NCI-H187 (cell line): ENCODE data around the gene NPRL2.

Source experiments
- DNase-seq, 2 experiments: peaks; one replicate each; lab custom pipeline; 2025; lab: John Stamatoyannopoulos, UW

The NPRL2 gene

DNA sequence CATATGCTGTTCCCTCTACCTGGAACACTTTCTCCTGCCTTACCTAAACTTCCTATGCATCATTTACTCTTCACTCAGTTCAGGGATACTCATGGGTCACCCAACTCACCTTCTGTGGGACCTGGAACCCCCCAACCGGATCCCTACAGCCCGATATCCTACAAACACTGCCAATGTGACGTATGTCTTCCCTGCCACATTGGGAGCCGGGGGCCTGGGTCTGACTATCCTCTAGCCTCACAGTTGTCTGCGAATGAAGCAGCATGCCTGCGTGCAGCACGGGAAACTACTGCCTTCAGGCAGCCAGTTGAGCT lies 405 bp downstream of the NPRL2 start:
- DNase-seq: no peak

DNA sequence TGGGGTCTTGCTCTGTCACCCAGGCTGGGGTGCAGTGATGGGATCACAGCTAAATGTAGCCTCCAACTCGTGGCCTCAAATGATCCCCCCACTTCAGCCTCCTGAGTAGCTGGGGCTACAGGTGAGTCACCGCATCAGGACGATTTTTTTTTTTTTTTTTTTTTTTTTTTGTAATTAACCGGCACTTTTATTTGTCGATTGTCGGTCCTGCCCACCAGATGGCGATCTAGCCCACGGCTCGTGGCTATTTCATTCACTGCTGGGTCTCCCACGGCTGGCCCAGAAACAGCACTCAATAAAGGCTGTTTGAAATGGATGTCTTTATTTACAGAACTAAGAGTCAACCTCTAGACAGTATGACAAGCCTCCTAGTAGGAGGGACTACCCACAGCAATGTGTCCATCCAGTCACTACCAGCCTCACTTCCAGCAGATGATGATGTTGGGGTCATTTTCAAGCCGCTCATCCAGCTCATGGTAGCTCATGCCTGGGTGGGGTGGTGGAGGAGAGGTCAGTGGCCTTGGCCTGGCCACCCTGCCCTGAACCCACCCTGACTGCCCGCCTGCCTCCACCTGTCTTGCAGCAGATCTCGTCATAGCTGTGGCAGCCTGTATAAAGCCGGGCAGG lies 3.3 kb downstream of the NPRL2 start:
- no peak for DNase-seq

DNA sequence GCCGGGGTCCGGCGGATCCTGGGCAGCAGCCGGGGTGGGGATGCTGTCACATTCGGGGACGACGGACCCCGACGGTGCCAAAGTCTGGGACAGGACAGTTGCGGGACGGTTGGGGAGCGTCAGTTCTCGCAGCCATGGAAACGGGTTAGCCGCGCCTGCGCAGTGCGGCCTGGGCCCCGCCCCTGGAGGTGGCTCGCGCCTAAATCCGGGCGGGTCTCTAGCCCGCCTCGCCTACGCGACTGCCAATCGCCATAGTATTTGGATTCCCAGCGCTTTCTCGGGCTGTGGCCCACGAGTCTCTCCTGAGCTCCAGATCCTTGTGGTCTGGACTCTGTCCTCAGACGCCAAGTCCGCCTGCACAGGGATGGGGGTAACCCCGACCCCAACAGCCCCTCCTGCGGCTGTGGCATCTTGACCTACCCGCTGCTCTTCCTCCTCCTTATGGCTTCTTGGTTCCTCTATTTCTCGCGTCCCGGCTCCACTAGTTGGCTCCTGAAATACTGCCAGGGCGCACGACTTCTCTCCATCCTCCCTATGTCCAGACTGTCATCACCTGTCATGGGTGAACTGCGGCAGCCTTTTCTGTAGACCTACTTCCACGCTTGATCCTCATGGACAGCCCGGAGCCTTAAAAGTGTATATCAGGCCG lies 4.9 kb downstream of the NPRL2 start, which contains the start of gene ZMYND10:
Gene ZMYND10 (minus strand): TSS at position 147 of the 649 bp plus-strand sequence. CDS start 153 bp downstream, outside the sequence.
- peak; percentile 25 to 32 for DNase-seq

DNA sequence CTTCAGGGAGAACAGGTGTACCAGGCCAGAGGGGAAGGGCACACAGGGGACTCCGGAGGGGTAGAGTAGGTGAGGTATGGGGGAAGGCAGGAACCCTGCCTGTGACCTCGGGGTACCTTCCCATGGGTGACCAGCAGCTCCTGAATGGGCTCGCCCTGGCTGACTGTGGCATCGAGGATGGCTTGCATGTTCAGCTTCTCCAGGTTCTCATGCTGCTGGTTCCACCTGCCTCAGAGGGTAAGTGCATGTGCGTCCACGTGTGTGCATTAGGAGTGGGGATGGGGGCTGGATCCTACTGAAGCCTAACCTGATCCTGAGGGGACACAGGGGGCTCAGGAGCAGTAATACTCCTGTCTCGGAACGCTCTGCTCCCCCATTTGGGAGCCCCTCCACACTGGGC lies 5.6 kb downstream of the NPRL2 start:
- no peak for DNase-seq

DNA sequence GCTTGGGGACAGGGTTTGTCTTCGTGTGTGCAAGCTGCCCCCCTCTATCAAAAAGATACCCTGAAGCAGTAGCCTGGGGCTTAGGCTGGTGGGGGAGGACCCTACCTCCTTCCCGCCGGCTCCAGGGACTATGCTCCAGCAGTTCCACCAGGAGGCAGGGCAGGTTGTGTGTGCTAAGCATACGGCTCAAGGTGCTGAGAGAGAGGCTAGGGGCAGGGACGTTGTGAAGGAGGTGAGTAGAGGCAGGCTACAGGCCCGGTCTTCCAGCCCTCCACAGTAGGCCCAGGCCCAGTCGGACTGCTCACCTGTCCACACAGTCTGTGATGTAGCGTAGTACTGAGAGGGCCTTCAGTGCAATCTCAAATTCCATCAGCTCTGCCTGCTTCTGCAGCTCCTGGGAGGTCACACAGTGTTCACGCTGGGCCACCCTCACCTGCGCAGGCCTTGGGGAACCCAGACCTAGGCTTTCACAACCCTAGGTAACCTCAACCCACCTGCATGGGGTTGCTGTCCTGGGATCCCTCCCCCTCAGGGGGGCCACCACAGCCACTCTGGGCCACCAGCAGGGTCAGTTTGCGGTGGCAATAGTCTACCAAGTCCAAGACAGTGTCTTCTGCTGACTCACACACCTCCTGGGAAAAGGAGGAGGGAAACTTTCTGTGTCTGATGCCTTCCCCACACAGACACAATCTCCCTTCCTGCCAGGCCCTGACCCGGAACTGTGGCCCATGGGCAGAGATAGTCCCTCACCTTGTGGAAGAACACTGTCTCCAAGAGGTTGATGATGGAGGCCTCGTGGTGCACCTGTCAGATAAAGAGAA lies 7.6 kb downstream of the NPRL2 start:
- DNase-seq: no peak

DNA sequence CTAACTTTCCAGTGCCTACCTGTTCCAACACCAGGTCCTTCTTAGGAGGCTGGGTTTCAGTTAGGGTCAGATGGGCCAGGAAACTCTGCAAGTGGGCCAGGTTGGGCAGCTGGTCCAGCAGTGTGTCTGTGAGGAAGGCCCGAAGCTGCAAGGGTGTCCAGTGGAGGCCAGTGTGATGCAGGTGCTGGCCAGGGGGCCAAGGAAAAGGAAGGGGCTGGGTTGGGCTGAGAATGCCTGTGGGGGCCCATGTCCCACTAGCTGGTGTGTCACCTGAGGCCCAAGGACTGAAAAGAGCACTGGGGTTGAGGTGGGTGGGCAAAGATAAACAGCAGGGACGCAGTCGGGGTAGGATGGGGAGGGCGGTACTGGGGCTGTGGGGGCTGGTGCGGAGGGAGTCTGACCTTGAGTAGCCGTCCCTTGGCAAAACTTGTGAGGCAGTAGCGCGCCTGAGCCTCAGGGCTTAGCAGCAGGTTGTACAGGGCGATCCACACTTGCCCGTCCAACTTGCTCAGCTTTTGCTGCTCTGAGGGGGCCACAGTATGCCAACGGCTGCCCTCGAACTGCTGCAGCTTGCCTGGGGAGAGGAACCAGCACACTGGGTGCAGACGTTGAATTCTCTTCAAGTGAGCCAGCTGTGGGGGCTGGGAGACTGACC lies 8.5 kb downstream of the NPRL2 start:
- DNase-seq: no peak

DNA sequence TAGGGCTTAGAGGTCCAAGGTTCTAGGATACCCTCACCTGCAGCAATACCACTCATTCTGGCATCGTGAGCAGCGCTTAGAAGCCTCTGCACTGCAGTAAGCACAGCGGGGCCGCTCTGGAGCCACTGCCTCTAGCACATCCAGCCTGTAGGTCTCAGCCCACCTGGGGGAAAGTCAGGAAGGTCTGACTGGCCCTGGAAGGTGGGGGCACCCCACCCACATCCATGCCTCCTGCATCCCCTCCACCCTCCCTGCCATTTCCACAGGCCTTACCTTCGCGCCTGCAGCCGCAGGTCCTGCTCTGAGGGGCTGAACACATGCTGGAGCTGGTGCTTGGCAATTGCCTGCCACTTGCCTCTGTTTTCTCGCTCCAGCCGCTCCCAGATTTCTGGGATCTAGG lies 9.0 kb downstream of the NPRL2 start:
- no peak for DNase-seq

DNA sequence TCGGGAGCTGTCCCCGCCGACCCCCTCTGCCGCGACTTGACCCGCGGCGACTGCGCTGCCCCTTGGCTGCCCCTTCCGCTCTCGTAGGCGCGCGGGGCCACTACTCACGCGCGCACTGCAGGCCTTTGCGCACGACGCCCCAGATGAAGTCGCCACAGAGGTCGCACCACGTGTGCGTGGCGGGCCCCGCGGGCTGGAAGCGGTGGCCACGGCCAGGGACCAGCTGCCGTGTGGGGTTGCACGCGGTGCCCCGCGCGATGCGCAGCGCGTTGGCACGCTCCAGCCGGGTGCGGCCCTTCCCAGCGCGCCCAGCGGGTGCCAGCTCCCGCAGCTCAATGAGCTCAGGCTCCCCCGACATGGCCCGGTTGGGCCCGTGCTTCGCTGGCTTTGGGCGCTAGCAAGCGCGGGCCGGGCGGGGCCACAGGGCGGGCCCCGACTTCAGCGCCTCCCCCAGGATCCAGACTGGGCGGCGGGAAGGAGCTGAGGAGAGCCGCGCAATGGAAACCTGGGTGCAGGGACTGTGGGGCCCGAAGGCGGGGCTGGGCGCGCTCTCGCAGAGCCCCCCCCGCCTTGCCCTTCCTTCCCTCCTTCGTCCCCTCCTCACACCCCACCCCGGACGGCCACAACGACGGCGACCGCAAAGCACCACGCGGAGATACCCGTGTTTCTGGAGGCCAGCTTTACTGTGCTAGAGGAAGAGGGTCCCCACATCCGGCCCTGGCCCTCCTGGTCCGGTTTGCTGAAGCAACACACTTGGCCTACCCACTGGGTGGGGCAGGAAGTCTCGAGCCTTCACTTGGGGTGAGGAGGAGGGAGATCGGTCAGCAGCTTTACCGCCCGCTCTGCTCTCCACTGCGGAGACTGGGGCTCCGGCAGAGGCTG lies 9.9 kb downstream of the NPRL2 start, which contains the start of gene RASSF1:
Gene RASSF1 (minus strand): TSS at position 389 of the 882 bp plus-strand sequence. CDS start 31 bp downstream, at position 358.
- no peak for DNase-seq

DNA sequence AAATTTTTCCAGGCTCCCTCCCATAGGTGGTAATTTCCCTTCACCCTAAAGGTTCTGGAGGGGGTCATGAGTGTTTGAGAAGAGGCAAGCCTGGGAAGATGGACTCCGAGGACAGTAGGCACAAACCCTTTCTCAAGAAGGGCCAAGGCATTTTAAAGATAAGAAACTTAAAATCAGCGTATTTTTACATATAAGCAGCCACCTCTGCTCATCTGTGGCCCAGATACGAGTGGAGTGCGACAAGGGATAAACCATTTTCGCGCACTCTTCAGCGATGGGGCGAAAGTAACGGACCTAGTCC lies 10.5 kb downstream of the NPRL2 start:
- DNase-seq: no peak

DNA sequence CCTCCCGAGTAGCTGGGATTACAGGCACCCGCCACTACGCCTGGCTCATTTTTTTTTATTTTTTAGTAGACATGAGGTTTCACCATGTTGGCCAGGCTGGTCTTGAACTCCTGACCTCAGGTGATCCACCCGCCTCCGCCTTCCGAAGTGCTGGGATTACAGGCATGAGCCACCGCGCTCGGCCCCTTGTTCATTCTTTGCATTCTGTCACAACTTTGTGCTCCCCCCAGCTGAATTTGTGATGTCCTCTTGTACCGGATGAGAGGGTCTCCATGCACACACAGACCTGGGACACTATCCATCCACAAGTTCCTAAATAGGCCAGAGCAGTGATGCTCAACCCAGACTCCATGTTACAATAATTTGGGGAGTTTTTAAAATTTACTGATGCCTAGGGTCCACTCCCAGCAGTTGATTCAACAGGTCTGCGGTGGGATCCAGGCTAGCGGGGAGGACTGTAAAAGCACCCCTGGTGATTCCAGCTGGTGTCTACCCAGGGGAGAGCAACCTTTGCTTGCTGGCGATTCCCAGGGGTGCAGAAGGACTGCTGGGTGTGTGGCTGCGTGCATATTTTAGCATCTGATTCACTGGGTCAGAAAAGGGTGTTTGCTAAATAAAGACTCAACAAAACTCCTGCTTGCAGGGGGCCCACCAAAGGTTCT lies 11.0 kb downstream of the NPRL2 start:
- DNase-seq: no peak

DNA sequence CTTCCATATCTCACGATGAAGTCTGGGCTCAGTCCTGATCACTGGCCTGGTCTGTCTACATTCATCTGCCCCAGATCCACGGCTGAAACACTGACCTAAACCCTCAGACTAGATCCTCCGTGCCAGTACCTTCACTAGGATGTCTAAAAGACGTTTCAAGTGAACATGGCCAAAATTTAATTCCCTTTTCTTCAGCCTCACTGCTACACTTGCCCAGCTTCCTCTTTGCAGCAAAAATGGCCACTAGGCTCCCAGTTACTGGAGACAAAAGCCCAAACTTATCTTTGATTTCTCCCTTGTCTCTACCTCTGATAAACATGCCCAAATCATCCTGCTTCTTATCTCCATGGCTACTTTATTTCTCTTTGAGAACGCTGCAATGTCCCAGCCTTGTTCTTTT lies 11.6 kb downstream of the NPRL2 start:
- DNase-seq: no peak

DNA sequence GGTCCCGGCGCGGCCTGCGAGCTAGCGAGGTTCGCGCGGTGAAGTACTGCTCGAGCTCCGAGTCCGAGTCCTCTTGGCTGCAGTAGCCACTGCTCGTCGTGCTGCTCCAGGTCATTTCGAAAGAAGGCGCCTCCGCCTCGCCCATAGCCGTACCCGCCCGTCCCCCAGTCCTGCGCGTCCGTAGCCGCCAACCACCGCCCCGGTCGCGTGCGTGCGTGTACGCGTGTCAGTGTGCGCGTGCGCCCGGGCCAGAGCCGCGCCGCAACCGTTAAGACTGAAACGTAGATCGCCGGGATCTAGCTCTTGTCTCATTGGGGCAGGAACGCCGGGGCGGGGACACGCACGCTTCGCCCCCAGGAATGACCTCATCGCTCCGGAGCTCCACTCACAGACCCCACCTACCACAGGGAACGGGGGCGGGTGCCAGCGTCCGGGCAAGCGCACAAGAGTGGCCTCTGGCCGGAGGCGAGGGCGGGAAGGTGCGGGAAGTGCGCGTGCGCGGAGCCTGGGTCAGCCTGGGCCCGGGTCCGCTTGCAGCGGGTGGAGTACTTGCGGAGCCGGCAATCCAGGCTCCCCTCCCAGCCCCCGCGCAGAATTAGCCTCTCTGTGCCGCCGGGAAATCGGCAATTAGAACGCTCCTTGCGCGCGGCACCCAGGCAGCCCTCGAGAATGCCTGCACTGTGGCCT lies 13.3 kb downstream of the NPRL2 start:
- peak; percentile 56 to 91 for DNase-seq

DNA sequence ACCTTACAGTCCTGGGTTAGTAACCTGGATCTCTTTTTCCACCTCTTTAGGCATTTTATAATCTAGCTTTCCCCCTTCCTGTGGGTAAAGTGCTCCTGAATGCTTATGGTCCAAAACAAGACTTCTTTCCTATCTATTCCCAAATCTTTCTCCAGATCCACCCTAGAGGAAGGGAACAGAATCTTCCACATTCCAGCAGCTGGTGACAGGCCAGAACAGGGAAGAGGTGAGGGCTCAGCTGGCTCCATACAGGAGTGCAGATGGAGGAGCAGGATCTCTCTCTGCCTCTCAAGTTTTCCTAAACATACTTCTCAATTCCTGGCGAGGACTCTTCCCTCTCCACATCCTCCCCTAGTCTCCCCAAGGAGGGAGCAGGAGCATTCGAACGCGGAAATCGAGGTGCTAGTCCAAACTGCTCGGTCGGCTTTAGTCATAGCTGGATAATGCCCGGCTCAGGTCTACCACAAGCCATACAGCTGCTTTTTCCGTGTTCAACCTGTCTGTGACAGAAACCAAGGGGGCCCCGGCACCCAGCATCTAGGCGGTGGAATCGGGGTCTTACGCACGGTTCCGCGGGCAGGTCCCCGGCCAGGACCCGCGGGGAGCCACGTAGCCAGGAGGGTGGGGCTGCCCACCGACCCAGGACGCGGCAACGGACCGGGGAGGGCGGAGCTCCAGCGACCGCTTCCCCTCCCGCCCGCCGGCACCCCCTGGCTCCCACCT lies 14.0 kb downstream of the NPRL2 start:
- no peak for DNase-seq

DNA sequence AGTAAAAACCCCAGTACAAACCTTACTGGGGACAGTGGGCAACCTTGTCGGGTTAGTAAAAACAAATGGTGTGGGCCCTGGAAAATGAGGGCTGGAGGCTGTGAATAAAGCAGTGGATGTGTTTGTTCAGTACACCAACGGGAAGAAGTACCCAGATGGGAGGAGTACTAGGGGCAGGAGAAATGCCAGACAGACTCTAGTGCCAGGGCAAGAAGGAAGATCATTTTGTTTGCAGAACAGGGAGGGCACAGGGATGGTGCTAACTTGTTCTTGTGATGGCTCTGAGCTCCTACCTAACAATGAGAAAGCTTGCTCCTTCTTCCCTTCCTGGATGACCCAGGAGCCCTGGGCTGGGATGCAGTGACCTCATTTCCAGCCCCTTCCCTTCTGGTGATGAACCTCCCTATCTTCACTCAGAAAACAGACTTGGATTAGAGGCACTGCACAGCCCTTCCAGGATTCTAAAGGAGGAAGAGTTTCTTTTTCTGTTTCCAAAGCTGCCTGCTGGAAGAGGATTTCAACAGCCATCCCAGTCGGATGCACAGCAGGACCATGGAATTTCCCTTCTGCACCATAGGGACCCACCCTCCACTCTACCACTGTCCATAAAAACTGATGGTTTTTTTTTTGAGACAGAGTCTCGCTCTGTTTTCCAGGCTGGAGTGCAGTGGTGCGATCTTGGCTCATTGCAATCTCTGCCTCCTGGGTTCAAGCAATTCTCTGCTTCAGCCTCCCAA lies 16.1 kb downstream of the NPRL2 start:
- no peak for DNase-seq

DNA sequence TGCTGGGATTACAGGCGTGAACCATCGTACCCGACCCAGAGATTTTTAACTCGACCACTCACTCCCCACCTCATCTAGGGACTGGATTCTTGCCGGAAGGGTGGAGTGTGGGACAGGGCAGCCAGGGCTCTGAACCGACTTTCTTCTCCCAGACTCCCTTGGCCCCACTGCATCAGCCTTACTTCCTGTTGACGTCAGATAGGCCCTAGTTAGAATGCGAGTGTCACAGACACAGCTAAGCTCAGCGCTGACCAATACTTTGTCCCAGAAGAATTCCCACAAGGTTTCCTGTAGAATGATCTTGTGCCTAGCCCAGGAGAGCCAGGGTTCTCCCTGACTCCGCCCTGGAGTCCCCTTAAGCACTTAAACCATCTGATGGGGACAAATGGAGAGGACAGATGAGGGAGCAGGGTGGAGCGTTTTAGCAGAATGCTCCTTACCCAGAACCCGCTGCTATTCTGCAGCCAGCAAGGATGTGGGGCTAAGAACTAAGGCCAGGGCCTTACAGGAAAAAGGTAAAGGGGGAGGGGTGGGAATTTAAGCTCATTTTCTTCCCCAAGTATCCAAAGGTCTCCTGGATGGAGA lies 16.7 kb downstream of the NPRL2 start:
- no peak for DNase-seq

DNA sequence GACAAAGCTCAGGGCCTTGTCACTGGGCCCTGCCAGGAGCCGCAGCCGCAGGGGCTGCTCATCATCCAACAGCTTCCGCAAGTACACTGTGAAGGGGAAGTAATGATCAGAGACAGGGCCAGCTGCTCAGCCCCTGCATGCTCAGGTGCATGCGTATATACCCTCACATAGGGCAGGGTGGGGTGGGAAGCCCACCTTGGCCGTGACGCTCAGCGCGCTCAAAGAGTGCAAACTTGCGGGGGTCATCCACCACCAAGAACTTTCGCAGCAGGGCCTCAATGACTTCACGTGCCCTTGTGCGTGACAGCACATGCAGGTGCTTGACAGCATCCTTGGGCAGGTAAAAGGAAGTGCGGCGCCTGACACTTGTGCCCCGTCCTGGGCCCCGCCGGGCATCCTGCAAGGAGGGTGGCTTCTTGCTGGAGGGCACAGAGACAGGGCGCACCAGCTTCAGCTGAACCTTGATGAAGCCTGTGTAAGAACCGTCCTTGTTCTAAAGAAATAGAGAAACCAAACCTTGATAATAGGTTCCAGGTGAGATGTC lies 19.1 kb downstream of the NPRL2 start:
- no peak for DNase-seq

DNA sequence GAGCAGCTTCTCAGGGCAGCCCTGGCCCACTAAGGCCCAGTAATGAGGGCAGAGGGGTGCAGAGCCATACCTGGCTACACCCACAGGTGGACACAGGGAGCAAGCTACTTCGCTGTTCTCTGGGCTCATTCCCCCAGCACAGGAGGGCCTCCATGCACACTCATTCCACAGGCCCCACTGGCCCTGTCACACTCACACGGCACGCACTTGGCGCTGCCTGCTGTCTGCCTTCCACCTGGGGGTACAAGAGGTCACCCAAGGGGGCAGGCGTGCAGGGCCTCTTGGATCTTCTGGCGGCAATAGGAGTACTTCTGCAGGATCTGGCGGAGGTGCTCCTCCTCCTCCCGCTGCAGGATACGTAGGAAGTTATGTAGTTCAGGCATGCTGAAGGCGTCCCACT lies 20.2 kb downstream of the NPRL2 start:
- DNase-seq: no peak

DNA sequence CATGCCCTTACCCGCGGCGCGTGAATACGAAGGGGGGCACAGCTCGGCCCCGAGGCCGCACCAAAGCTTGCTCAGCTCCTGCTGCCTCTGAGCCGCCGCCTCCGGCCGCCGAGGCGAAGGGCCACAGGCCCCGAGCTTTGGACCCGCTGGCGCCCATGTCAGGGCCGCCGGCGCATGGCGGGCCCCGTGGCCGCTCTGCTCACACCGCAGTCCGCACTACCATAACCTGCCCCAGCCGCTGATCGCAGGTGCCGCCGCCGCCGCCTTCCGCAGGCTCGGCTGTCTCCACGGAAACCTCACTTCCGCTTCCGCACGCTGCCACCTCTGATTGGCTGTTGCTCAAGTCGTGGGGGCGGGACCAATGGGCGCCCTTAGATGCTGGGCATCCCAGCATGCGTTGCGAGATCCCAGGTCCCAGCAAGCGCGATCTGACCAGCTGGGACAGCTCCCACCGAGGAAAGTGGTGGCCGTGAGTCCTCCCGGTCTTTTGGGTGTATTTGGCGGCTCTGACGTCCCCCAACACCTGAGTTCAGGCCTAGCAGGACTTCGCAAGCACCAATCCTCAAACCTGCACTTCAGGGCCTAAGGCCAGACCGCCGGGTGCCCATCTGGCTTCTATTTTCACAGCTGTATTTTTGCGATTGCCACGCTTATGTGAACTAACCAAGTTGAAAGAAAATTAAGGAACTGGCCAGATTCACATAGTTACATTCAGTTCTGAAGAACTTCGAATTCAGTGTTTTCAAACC lies 22.5 kb downstream of the NPRL2 start, which contains the start of gene TUSC2:
Gene TUSC2 (minus strand): TSS at position 281 of the 749 bp plus-strand sequence. CDS start 124 bp downstream, at position 157.
- peak; percentile 80 to 89 for DNase-seq
